Ishikawa (cell line): Measurements from ENCODE around the gene CD19.

Experiments used
- CEBPB ChIP-seq: IDR thresholded peaks from 2 replicates; pipeline ENCODE4 v1.6.1; 2012
- CREB1 ChIP-seq: IDR thresholded peaks from 2 replicates; pipeline ENCODE4 v1.6.1; 2012; ENCODE audit warnings: low read depth
- EGR1 ChIP-seq: IDR thresholded peaks from 2 replicates; pipeline ENCODE4 v1.6.1; 2012
- EP300 ChIP-seq: IDR thresholded peaks from 2 replicates; pipeline ENCODE4 v1.6.1; 2012; ENCODE audit warnings: borderline replicate concordance
- FOXM1 ChIP-seq: IDR thresholded peaks from 2 replicates; pipeline ENCODE4 v1.6.1; 2012; ENCODE audit warnings: low read depth, borderline replicate concordance
- MAX ChIP-seq: IDR thresholded peaks from 2 replicates; pipeline ENCODE4 v1.6.1; 2012
- NFIC ChIP-seq: IDR thresholded peaks from 2 replicates; pipeline ENCODE4 v1.6.1; 2012
- RAD21 ChIP-seq: IDR thresholded peaks from 2 replicates; pipeline ENCODE4 v1.6.1; 2012; ENCODE audit warnings: low read depth
- REST ChIP-seq: IDR thresholded peaks from 2 replicates; pipeline ENCODE4 v1.6.1; 2012; ENCODE audit warnings: low read depth, mild to moderate bottlenecking
- TAF1 ChIP-seq: IDR thresholded peaks from 2 replicates; pipeline ENCODE4 v1.6.1; 2012; ENCODE audit warnings: low read depth, mild to moderate bottlenecking
- TCF12 ChIP-seq: IDR thresholded peaks from 2 replicates; pipeline ENCODE4 v1.6.1; 2012; ENCODE audit warnings: low read depth
- TEAD4 ChIP-seq: IDR thresholded peaks from 2 replicates; pipeline ENCODE4 v1.6.1; 2012
- USF1 ChIP-seq: IDR thresholded peaks from 2 replicates; pipeline ENCODE4 v1.6.1; 2012
- YY1 ChIP-seq: IDR thresholded peaks from 2 replicates; pipeline ENCODE4 v1.6.1; 2012; ENCODE audit warnings: low read depth
- ZBTB7A ChIP-seq: IDR thresholded peaks from 2 replicates; pipeline ENCODE4 v1.6.1; 2012; ENCODE audit warnings: low read depth

The CD19 gene

GRCh38 chr16:28937222-28937876 lies 5.6 kb downstream of the CD19 start:
- TF ChIP-seq EP300: no peak
- no peak for TF ChIP-seq REST
- TF ChIP-seq CREB1: no peak
- no peak for TF ChIP-seq TEAD4
- no peak for TF ChIP-seq NFIC

- TF ChIP-seq TEAD4 (no peak), EP300 (no peak), YY1 (no peak)
Measured at GRCh38 chr16:28938721-28939120, 7.0 kb downstream of the CD19 start.

GRCh38 chr16:28943281-28943680 lies 11.5 kb downstream of the CD19 start:
- TF ChIP-seq NFIC (no peak), USF1 (no peak), CREB1 (no peak), EGR1 (no peak), FOXM1 (no peak), EP300 (no peak), TAF1 (no peak), TEAD4 (no peak), TCF12 (no peak), YY1 (no peak), MAX (no peak)

GRCh38 chr16:28946681-28947080 lies 14.9 kb downstream of the CD19 start:
- TF ChIP-seq REST (no peak), EGR1 (no peak), CEBPB (no peak)

GRCh38 chr16:28950648-28951409 lies 19.1 kb downstream of the CD19 start, which contains the start of gene NFATC2IP:
Gene NFATC2IP (plus strand): TSS chr16:28950937. CDS start chr16:28951012, 75 bp downstream.
- TF ChIP-seq RAD21 (no peak), USF1 (no peak), CREB1 (peak; percentile 69), NFIC (no peak), TCF12 (peak; percentile 35; the same call in 1 of the 2 replicates), TEAD4 (0 out of 2 replicates have a peak, but pooled peaks have one; percentile 3), ZBTB7A (peak; percentile 44; the same call in 1 of the 2 replicates), CEBPB (no peak), REST (no peak), FOXM1 (no peak), TAF1 (peak; percentile 97), EP300 (no peak), EGR1 (no peak; the same call in 1 of the 2 replicates), MAX (peak; percentile 52), YY1 (peak; percentile 91)
